GM20431 (cell line): ENCODE measurements around the gene ACAD9.

Experiments used
- in situ Hi-C: fragments of 300-500 bp; cut with MseI, MboI; formaldehyde crosslinking; loops from one replicate; pipeline ENCODE4 v1.15.0; 2020; ENCODE audit warnings: low sequenced_read_pairs; ENCODE audit not compliant: unreplicated experiment

The ACAD9 gene

DNA sequence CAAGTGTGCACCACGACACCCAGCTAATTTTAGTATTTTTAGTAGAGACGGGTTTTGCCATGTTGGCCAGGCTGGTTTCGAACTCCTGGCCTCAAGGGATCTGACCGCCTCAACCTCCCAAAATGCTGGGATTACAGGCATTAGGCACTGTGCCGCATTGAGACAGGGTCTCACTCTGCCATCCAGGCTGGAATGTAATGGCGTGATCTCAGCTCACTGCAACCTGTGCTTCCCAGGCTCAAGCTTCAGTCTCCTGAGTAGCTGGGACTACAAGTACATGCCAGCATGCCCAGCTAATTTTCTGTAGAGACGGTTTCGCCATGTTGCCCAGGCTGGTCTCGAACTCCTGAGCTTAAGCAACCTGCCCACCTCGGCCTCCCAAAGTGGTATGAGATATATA, 51.6 kb downstream of the ACAD9 start:
- in situ Hi-C loops: no loop called here

DNA sequence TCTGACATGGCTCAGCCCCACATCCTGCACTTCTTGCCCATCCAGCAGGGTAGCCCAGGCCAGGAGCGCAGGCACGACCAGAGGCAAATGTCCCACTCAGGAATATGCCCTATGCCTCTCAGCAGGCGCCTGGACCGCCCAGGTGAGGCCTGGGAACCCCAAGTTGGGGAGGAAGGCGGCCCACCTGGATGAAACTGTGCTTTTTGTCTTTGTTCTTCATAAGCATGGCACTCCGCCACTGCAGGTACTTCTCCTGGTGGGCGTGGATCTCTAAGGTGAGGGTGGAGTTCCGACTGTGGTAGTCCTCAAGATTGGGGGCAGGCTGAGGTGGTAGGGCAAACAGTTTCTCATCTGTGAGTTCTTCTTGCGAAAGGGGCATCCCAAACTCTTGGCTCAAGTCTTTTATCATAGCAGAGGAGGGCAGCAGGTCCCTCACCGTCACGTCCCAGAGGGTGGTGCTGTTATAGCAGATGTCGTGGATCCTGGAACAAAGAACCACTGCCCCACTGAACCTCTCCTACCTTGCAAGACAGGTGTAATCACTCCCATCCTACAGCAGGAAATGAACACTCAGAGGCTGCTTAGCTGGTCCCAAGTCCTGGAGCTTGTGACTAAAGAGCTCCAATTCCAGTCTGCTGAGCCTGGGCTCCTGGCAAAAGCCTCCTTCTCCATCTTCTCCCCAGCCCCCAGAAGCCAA, 53.2 kb downstream of the ACAD9 start:
- in situ Hi-C loops: no loop called here

DNA sequence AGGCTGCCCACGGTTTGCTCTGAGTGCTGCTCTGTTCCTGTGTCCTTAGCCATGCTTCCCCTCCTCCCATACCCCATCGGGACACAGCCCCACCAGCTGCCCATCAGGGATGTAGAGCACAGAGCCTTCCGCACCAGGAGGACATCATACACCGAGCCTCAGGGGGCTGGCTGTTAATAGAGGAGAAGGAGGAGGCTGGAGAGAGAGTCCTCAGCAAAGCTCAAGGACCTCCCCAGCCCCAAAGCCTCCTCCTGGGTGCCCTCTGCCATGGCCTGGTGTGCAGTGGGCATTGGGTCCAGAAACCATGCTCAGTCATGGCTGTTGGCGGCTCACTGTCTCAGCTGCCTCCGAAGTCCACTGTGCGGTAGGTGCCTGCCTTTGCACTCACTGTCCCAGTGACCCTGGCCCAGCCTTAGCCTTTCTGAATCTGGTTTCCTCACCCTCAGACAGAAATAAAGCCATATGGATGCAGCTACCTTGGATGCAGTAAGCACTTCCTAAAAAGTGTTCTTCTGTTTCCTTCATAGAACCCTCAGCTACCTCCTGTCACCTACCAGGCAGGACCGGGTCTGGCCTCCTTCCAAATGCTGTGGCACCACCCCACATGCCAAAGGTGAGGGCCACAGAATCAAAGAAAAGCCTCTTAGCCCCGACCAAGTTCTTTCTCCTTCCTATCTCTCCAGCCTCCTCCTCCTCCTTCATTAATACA, 53.9 kb downstream of the ACAD9 start:
- in situ Hi-C loops: no loop called here

DNA sequence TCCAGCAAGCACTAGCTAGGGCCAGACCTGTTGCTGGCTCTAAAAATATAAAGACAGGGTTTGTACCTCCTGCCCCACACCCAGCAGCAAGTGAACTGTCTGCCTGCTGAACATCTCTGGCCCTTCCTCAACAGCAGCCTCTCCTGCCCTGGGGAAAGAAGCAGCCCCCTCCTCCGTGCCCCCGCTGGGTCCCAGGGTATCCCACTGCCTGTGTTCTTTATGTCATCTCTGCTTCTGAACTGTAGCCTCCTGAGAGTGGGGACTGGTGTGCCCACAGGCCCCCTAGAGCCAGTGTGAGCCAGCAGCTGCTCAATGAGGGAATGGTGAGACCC, 54.5 kb downstream of the ACAD9 start:
- in situ Hi-C loops: no loop called here

DNA sequence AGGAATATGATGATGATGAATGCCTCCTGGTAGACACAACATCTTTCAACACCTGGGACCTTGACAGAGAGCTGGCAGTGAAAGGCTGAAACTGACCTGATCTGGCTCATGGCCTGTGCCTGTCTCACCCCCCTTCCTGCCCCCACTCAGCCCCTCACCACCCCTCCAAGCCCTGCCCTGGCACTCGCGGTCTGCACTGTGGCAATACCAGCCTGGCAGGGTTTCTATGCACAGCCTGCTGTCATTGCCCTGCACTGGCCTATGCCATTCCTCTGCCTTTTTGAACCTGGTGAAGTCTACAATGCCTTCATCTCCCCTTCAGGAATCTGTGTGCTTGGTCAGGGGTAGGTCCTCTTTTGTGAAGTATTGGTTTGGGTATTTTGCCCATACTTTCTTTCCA, 56.5 kb downstream of the ACAD9 start:
- in situ Hi-C loops: no loop called here

DNA sequence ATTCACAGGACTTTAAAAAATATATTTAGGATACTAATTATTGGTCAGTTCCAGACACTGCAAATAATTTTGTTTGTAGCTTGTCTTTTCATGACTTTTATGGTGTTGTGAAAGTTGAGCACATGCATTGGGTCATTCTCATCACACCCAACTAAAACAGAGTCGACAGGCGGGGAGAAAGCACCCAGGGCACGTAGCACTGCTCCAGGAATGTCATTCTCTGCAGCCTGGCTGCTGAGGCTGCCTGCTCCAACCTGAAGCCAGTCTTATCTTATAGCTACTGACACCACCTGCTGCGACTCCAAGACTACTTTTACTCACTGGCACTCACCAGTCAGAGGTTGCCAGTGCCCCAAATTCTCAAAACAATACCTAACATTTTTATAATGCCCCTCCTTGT, 56.9 kb downstream of the ACAD9 start:
- in situ Hi-C loops: no loop called here

DNA sequence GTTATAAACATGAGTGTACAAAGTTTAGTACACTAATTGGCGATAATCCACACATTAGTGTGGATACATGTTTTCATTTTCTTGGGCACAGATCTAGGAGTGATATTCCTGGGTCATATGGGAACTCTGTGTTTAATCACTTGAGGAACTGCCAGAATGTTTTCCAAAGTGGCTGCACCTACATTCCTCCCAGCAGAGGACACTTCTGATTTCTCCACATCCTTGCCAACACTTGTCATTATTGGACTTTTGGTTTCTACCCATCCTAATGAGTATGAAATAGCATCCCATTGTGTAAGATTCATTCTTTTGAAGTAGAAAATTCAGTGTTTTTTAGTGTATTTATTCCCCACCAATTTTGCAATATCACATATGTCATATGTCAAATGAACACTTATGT, 60.8 kb downstream of the ACAD9 start:
- in situ Hi-C loops: no loop called here

DNA sequence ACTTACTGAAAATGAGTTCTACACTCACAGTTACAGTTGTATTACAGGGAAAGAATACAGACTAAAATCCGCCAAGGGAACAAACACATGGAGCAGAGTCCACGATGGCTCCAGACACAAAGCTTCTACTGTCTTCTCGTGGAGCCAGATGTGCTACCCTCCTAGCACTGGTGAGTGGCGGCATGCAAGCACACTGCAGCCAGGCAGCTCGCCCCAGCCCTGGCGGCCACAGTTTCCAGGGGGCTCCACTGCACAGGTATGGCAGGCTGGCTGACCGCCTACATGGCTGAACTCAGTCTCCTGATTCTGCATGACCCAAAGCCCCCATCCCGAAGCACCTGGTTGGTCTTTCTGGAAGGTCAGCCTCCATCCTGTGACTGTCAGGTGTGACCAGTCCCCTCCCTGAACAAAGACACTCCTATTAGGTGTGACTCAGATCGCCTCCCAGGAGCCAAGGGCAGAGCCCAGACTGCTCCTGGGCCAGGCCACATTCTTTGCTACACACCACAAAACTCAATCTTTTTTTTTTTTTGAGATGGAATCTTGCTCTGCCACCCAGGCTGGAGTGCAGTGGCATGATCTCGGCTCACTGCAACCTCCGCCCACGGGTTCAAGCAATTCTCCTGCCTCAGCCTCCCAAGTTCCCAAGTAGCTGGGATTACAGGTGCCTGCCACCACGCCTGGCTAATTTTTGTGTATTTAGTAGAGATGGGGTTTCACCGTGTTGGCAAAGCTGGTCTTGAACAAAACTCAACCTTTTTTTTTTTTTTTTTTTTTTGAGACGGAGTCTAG, 62.9 kb downstream of the ACAD9 start:
- in situ Hi-C loops: no loop called here

DNA sequence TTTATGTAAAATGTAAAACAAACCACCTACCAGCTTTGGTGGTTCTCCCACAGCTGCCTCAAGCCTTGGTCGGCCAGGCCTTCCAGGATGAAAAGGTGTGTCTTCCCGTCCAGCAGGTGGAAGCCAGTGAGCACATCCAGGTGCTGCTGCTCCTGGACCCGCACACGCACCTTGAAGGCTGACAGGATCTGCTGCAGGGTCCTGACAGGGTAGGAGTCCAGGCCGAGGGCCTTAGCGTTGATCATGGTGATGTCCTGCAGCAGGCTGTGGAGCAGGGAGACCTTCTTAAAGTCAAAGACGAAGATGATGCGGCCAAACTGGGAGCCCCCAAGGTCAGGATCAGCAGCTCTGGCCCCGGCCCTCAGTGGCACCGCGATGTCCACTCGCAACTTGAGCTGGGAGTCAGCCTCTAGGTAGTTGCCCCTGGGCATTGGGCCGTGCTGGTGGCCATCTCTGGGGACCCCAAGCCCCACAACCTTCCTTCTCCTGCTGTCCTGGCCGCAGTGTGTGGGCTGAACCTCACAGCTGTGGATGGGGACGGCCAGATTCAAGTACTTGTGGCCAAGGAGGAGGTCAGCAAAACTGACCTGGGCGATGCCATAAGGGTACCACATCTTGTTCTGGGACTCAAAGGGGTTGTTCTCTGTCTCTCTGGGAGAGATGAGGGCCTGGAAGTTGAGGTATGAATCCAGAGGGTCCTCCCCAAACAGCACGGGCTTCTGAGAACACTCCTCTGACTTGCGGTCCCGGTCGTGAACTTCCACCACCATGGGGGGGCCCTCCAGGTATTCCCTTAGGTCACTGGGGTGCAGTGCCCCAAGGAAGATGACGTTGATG, 65.8 kb downstream of the ACAD9 start:
- in situ Hi-C loops: no loop called here

DNA sequence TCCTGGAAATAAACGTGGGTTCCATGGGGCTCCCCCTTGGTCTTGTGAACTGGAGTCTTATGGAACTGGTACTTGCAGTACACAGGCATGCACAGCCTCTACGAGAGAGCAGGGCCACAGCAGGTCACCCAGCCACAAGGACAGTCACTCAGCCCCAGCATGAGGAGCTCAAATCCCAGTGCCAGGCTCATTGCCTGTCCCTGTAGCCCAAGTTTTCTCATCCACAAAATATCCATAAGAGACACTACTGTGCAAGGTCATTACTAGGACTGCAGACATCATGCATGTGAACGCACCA, 66.4 kb downstream of the ACAD9 start:
- in situ Hi-C loops: no loop called here

DNA sequence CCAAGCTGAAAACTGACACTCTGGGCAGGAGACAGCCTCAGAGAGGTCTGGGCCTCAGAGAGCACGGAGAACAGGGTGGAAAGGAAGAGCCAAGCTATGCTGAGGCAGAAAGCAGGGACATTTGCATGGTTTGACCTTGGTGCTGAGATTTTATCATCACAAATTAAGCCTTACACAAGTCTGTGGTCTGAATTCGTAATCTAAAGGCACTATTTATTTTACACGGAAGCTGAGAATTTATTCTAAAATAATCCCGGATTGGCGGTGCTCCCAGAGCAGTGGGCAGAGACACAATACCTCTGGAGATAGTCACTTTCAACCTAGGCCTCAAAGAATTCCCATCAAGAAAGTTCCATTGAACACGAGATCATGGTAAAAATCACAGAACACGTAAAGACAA, 67.0 kb downstream of the ACAD9 start:
- in situ Hi-C loops: no loop called here

DNA sequence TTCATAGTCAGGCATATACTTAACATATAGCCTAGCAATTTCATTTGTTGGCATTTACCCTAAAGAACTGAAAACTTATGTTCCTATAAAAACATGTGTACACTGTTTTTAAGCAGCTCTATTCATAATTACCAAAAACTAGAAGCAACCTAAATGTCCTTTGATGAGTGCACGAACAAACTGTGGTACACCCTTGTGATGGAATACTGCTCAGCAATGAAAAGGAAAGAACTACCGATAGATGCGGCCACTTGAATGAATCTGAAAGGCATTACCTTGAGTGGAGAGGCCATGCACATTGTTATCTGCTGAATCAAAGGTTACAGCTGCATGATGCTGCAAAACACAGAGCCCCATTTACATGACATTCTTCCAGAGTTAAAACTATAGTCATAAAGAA, 69.7 kb downstream of the ACAD9 start:
- in situ Hi-C loops: no loop called here

DNA sequence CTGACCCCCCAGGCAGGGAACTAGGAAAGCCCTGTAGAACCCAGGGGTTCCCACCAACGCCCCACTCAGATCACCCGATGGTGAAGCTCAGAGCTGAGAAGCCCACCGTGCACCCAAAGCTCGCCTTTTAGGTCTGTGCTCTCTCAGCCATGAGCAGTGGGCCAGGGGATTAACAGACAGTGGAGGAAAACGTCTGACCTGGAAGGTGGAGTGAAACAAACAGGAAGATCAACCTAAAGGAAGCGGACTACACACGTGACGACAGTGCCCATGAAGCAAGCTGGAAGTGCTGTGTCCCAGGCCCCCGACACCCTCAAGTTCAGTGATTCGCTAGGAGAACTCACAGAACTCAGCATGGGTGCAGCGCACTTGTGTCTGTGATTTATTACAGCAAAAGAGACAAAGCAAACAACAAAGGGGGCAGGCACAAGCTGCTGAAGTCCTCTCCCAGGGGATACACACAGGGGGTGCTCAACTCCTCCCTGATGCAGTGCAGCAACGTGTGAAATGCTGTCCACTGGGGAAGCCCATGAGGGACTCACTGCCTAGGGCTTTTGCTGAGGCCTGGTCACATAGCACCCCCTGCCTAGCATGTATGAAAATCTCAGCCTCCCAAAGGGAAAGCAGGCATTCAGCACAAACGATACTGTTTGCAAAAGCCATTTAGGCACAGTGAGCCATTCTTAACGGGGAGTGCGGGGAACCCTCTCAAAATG, 71.0 kb downstream of the ACAD9 start:
- in situ Hi-C loops: no loop called here

DNA sequence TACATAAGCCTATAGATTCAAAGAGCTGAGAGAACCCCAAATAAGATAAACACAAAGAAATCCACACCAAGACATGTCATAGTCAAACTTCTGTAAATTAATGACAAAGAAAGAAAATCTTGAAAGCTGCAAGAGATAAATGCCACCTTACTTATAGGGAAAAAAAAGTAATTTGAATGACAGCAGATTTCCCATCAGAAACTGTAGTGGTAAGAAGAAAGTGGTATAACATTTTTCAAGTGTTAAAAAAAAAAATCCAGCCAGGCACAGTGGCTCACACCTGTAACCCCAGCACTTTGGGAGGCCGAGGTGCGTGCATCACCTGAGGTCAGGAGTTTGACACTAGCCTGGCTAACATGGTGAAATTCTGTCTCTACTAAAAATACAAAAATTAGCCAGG, 77.0 kb downstream of the ACAD9 start:
- in situ Hi-C loops: no loop called here
